Esophagus squamous epithelium (tissue), 5 donors: ENCODE measurements around the gene WIZ. TPM values are rescaled to one million over a fixed set of nuclear protein-coding genes. Genes with fewer than 3 reads are reported as not detected.
A peak's percentile ranks its signal among the peaks of the same experiment; 100 is the strongest.

Experiments used
- DNase-seq: peaks from one replicate; lab custom pipeline; 2025; lab: John Stamatoyannopoulos, UW
- H3K27ac ChIP-seq, 4 donors: fragments of 200-600 bp; sonication (generic); one replicate each; pipeline ENCODE4 v1.5.1; 2016 to 2019; ENCODE audit warnings: mild to moderate bottlenecking in 1 of 4
- H3K27me3 ChIP-seq, 4 donors: fragments of 200-600 bp; sonication (generic); 1 replicate in 3 of 4; 2 replicates in 1 of 4; pipeline versions ENCODE4 v1.5.1 to v1.6.0; 2017 to 2021; ENCODE audit warnings: antibody characterized with exemption in 1 of 4
- H3K36me3 ChIP-seq, 3 donors: fragments of 200-600 bp; sonication (generic); one replicate each; pipeline ENCODE4 v1.5.1; 2016 to 2019
- H3K4me1 ChIP-seq, 3 donors: fragments of 200-600 bp; sonication (generic); one replicate each; pipeline ENCODE4 v1.5.1; 2017 to 2019
- H3K4me3 ChIP-seq, 4 donors: fragments of 200-600 bp; sonication (generic); 1 replicate in 3 of 4; 2 replicates in 1 of 4; pipeline ENCODE4 v1.5.1; 2016 to 2019; ENCODE audit warnings: mild to moderate bottlenecking in 2 of 4, moderate library complexity in 1 of 4
- H3K9me3 ChIP-seq, 3 donors: fragments of 200-600 bp; sonication (generic); one replicate each; pipeline ENCODE4 v1.5.1; 2016 to 2019
- CTCF ChIP-seq, 6 experiments: fragments of 450-650 bp in 4 of 6; fragments of 200-600 bp in 2 of 6; sonication (generic) in 2 of 6; IDR thresholded peaks; one replicate each; pipeline ENCODE4 v1.5.1; 2016 to 2019; ENCODE audit warnings: antibody characterized with exemption in 6 of 6, mild to moderate bottlenecking in 4 of 6, moderate library complexity in 4 of 6
- POLR2A ChIP-seq, 4 donors: fragments of 450-650 bp; IDR thresholded peaks; one replicate each; pipeline ENCODE4 v1.6.1; 2017; ENCODE audit warnings: antibody characterized with exemption in 4 of 4, mild to moderate bottlenecking in 4 of 4, moderate library complexity in 3 of 4
- WGBS, 2 donors: methylation state at CpG; one replicate each; pipeline ENCODE4 v1.1.5; 2018; 5-methylcytosine and 5-hydroxymethylcytosine counted together
- intact Hi-C: fragments of 100-400 bp; cut with DNase I; formaldehyde crosslinking; loops from one replicate; pipeline ENCODE4 v1.15.0; 2022
- total RNA-seq, 4 donors: library from RNA; depleted of rRNA; stranded (reverse); fragments of >200 nt; gene quantifications; one replicate each; pipeline ENCODE4 v1.1.0, GENCODE V29; 2016
- donor health status: DM: yes; HTN: yes; CAD: no.

WIZ gene
- 10 to 100 TPM; 17.2 to 36.5 (median 30.0) TPM for total RNA-seq

GRCh38 chr19:15449620-15450527, at the start of gene WIZ:
Gene WIZ, minus strand, starts transcription at chr19:15449956. Its CDS starts 1,649 bp downstream, at chr19:15448307.
- Histone ChIP-seq H3K27ac (peak within 1 kb of the TSS; percentile 76 to 94 (median 86)), H3K27me3 (peaks cover 0 to 20% (median 0%) of the 10 kb centered on the region in 4 donors), H3K36me3 (no peaks in the 10 kb centered on the region), H3K9me3 (no peaks in the 10 kb centered on the region), H3K4me3 (peak within 1 kb of the TSS; percentile 43 to 88 (median 70)), H3K4me1 (peaks cover 14 to 30% (median 22%) of the 10 kb centered on the region in 3 donors)
- intact Hi-C loops: loop anchor here (10.0 kb wide), 1 partner anchor 105 kb away; no protein-coding TSS in a partner anchor
- WGBS, 2 donors: 43% methylated on average over 4 of the region's 77 CpGs; no CpG with 5 or more reads in 1 of the 2 donors
- TF ChIP-seq CTCF (IDR thresholded peaks at IDR 0.05) (no peak), POLR2A (IDR thresholded peaks at IDR 0.05) (no peak)
- DNase-seq: no peak

GRCh38 chr19:15498910-15499309, 49.2 kb upstream of the WIZ start:
- intact Hi-C loops: no loop called here
- Histone ChIP-seq H3K4me1 (no peaks in the 10 kb centered on the region), H3K4me3 (no peak overlapping the region), H3K9me3 (no peaks in the 10 kb centered on the region), H3K36me3 (no peaks in the 10 kb centered on the region), H3K27ac (no peak overlapping the region), H3K27me3 (peaks cover 0 to 29% (median 0%) of the 10 kb centered on the region in 4 donors)
- TF ChIP-seq CTCF (IDR thresholded peaks at IDR 0.05) (no peak), POLR2A (IDR thresholded peaks at IDR 0.05) (no peak)
- no peak for DNase-seq
- 61 to 64% methylated on average over 6 of the region's 6 CpGs for WGBS, 2 donors

- H3K4me1 ChIP-seq: no peaks in the 10 kb centered on the region
- no peaks in the 10 kb centered on the region for H3K9me3 ChIP-seq
- intact Hi-C loops: no loop called here
- no peaks in the 10 kb centered on the region for H3K36me3 ChIP-seq
- WGBS, 2 donors: 75 to 77% methylated on average over 10 of the region's 10 CpGs
- TF ChIP-seq CTCF (IDR thresholded peaks at IDR 0.05) (no peak), POLR2A (IDR thresholded peaks at IDR 0.05) (no peak)
- no peak overlapping the region for H3K4me3 ChIP-seq
- H3K27ac ChIP-seq: no peak overlapping the region
- no peak for DNase-seq
- peaks cover 0 to 29% (median 0%) of the 10 kb centered on the region in 4 donors for H3K27me3 ChIP-seq
Observed at GRCh38 chr19:15498156-15498858, 48.6 kb upstream of the WIZ start.

- Histone ChIP-seq H3K27ac (no peak overlapping the region), H3K9me3 (no peaks in the 10 kb centered on the region), H3K36me3 (no peaks in the 10 kb centered on the region), H3K4me3 (no peak overlapping the region), H3K27me3 (peaks cover 0 to 9% (median 0%) of the 10 kb centered on the region in 4 donors), H3K4me1 (no peaks in the 10 kb centered on the region)
- intact Hi-C loops: no loop called here
- no peak for DNase-seq
- WGBS, 2 donors: 86 to 87% methylated on average over 1 of the region's 1 CpG
- TF ChIP-seq POLR2A (IDR thresholded peaks at IDR 0.05): no peak
- no peak for TF ChIP-seq CTCF (IDR thresholded peaks at IDR 0.05)
Observed at GRCh38 chr19:15495151-15495550, 45.4 kb upstream of the WIZ start.
